T1000 (cell line): ENCODE measurements around the gene SLC35F3.
"Not testable (repeated sequence)": the region's sequence is repeated elsewhere in the genome, so short reads cannot be mapped to it uniquely, and the experiment has no call there.

Experiments used
- DNase-seq: peaks from one replicate; lab custom pipeline; 2025; ENCODE audit warnings: mixed read lengths; lab: John Stamatoyannopoulos, UW

Gene SLC35F3

DNA sequence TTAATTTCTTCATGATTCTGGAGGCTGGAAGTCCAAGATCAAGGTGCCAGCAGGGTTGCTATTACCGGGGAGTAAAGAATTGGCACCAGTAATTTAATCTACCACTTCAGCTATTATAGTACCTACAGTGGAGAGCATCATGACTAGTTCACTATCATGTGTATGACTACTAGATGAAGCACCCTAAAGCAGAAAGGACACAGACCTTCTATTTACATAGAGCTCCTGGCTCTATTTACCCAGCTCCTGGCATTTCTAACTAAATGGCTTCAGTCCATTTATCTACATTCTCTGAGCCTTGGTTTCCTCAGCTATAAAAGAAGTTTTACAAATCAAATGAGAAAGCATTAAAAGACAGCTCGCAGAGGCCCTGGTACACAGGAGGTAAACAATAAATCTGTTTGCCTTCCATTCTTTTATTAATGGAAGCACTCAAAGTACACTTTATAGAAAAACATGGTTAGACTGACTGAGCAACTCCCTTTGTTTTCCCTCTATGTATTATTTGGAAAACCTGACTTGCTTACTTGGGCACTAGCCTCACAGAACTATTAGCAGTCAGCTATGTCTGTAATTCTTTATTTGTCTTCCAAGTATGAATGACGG, 203.0 kb downstream of the SLC35F3 start:
- DNase-seq: no peak

DNA sequence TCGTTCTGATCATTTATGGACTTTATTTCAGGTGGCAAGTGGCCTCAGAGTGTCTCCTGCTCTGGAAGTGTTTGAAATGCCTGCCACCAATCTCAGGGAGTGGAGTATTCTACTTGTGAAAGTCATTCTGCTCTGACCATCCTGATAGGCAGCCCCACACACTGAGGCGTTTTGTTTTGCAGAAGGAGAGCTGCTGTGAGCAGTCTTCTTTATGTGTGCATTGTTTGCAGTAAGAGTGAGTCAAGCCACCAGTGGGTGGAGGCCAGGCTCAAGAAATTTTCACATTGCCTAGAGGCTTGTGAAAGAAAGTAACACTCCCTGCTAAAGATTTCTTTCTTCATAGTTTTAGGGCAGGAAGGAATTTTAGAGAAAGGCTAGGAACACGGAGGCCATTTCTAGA, 204.4 kb downstream of the SLC35F3 start:
- DNase-seq: no peak

DNA sequence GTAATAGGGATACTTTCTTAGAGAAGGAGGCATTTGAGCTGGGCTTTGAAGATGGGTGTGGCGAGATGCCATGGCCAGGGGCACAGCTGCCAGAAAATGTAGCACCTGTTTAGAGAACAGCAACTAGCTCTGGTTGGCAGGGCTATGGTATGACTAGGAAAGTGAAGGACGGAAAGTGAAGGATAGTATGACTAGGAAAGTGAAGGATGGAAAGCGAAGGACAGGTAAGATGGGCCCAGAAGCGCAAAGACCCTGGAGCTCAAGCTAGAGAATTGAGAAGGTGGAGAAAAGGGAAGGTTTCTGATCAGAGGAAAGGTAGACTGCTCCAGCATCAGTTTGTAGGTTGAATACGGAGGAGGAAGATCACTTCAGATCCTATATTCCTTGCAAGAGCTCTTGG, 205.4 kb downstream of the SLC35F3 start:
- DNase-seq: no peak

DNA sequence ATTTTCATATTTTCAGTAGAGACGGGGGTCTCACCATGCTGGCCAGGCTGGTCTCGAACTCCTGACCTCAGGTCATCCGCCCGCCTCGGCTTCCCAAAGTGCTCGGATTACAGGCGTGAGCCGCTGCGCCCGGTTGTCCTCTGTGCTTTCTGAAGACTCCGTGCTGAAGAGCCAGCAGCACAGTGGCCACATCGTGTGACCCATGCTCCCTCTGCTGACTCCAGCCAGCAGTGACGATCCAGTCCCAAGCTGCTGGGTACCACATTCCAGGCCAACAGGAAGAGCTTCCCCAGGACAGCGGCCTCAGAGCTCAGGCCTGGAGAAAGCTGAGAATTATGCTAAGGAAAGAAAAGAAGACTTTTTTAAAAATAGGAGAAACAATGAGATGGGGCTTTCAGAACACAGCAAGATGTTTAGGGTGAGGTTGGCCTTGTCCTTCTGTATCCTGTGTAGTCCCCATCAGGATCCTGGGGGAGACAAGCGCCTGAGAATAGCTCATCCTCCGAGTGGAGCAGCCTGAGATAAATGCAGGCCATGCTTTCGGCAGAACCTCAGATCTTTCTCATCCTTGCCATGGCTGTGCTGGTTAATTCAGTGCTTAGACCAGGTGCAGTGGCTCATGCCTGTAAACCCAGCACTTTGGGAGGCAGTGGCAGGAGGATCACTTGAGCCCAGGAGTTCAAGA, 207.1 kb downstream of the SLC35F3 start:
- DNase-seq: no peak

DNA sequence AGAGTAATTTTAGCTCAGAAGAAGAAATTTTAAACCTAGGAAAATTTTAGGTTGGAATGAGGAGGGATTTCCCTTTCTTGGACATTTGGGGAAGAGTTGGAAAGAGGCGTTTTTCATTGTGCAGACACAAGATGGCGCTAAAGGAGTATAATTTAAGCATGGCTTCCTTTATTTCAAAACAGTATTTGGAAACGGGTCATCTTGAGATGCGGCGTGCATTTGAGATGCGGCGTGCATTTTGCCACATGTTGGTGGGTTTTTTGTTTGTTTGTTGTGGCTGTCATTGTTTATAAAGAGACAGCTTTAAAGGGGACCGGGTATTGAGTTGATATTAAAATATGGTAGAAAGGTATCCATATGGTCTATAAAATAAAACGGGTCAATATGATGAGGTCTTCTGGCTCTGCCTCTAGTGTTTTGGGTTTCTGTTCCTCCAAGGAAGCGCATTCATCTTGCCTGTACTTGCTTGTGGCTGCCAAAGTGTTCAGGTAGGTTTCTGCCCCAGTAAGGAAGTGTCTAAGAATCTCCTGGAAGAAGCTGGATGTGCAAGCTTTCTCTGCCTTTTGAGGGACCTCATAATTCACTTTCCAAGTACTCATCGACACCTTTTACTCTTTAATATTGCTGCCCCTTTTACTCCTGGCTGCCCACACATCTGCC, 210.3 kb downstream of the SLC35F3 start:
- no peak for DNase-seq

DNA sequence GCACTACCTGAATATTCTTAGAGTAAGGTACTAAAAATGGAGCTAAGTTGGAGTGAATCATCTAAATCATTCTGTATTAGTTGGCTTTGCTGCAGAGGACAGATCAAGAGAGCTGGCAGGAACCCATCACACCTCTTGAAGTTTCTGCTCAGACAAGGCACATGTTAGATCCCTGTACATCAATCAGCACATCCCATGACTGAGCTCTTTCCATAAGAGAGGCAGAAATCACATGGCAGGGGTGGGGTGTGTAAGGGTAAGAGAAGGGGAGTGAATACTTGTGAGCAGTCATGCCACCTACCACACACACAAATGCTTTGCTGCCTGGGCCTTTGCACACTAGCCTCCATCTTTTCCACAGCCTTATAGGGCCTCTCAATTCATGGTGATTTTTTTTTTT, 214.4 kb downstream of the SLC35F3 start:
- DNase-seq: no peak

DNA sequence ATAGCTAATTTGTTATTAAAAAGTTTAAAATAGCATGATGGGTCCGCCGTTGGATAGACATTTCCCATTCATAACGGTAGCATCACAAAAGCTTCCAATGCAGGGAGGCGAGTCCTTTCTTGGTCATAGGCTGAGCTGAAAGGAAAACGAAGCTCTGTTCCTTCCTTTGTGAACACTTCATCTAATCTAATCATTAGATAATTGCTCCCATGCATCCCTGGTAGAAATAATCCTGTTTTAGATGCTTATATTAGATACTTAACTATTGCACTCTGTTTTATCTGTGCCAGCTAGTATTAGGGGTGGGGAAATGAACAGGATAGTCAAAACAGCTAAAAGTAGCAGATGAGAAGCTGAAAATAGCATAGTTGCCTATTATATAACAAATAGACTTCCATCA, 215.0 kb downstream of the SLC35F3 start:
- no peak for DNase-seq

DNA sequence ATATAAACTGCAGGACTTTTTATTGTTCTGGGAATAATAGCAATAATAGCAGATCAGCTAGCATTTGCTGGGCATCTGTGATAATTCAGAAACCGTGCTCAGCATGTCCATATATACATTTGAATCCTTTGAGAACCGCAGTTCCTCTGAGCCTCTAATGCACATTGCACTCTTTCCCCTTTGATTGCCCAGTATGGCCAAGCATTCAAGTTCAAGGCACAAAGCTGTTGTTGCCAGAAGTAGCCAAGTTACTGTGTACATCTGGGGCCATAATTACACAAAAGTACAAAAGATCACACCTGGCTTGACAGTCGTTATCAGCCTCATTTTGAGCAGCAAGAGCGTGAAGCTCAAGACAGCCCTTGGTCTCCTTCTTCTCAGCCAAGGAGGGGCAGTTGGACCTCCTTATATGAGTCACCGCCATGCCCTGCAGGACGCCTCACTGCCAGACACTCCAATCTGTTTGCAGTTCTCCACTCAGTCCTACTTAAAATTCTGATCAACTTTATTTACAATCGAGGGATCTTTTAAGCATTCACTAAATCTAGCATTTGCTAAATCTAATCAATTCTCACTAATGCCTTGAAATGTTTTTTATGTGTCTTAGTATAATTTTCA, 216.0 kb downstream of the SLC35F3 start:
- DNase-seq: no peak

DNA sequence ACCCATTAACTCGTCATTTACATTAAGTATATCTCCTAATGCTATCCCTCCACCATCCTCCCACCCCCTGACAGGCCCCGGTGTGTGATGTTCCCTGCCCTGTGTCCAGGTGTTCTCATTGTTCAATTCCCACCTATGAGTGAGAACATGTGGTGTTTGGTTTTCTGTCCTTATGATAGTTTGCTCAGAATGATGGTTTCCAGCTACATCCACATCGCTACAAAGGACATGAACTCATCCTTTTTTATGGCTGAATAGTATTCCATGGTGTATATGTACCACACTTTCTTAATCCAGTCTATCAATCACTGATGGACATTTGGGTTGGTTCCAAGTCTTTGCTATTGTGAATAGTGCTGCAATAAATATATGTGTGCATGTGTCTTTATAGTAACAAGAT, 217.2 kb downstream of the SLC35F3 start:
- DNase-seq: not testable (repeated sequence)

DNA sequence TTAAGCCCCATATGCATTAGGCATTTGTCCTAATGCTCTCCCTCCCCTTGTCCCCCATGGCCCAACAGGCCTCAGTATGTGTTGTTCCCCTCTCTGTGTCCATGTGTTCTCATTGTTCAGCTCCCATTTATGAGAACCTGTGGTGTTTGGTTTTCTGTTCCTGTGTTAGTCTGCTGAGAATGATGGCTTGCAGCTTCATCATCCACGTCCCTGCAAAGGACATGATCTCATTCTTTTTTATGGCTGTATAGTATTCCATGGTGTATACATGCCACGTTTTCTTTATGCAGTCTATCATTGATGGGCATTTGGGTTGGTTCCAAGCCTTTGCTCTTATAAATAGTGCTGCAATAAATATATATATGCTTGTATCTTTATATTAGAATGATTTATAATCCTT, 218.1 kb downstream of the SLC35F3 start:
- not testable (repeated sequence) for DNase-seq

DNA sequence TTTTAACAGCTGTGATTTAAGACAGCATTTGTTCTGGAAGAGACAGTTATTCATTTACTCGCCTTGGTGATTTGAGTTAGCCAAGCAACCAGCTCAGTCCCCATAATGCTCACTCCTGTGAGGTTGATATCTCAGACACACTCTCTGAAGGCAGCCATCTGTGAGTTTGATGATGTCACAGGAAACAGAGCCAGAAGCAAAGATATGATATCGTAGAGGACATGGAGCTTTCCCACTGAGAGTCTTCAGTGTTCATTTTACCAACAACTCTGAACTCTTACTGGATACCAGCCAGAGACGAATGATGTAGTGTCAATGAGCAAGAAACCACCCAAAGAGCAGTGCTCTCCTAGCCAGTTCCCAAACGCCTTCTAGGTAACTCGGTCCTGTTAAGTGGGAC, 219.4 kb downstream of the SLC35F3 start:
- DNase-seq: no peak

DNA sequence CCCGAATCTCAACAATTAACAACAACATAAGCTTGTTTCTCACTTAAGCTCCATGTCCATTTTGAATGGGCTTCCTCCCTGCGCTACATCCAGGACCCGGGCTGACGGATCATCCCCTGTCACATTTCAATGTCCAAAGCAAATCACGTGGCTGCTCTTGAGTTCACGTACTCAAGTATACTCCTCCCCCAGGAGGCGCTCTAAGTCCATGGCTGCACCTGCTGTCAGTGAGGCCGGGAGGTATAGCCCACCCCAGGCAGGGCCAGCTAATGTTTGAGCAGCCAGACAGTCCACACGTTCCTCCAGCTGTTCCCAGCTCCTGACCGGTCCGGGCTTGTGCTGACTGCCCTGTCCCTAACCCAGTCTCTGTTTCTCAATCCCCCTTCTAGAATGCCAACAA, 220.8 kb downstream of the SLC35F3 start:
- DNase-seq: no peak

DNA sequence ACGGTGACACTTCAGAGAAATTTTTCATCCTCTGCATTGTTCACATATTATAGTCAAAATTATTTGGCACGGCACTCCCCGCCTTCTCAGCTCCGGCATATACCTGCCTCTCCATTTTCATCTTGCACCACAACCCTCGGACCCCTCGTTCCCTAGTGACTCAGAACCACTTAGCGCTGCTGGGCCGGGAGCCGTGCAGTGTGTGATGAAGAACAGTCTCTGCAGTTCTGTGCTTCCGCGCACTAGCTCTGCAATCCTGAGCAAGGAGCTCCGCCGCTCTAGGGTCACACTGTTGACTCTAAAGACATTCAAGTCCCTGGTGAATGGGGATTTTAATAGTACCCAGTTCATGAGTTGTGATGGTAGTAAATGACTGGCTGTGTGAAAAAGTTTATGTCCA, 221.2 kb downstream of the SLC35F3 start:
- no peak for DNase-seq

DNA sequence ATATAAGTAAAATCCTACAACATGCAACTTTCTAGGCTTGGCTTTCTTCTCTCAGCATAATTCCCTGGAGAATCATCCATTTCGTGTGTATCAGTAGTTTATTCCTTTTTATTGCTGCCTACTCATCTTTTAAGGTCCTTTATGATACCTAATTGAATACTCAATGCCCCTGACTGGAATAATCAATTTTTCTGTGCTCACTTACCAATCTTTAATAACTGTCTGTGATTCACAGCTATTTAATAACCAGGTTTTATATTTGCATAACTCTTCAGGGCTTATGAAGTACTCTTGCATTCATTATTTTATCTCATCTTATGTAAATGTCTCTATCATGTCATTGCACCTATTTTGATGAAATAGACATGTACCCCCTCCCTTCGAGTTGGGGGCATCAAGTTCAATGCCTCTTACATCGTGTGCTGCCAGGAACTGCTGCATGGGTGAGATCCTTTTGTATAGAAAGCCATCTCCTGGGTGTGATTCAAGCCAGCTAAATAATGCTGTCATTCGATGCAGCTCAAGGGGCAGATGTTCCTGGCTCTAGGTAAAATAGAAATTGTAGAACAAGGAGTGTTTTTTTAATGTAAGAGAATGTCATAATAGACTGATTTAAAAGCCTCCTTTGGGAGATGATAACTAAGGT, 222.7 kb downstream of the SLC35F3 start:
- DNase-seq: no peak

DNA sequence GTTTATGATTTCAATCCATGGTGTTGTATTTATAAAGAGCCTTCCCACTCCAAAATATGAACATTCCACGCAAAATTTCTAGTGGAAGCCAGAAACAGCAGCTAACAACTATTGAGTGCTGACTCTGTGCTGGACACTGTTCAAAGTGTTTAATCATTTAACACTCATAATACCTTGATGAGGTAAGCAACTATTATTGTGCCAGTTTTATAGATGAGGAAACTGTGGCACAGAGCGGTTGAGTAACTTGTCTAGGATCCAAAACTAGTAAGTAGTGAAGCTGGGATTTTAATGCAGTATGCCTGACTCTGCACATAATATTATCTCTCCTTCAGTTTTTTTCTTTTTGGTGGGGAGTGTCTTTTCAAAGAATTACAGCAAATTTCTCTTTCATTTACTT, 228.3 kb downstream of the SLC35F3 start:
- DNase-seq: no peak

DNA sequence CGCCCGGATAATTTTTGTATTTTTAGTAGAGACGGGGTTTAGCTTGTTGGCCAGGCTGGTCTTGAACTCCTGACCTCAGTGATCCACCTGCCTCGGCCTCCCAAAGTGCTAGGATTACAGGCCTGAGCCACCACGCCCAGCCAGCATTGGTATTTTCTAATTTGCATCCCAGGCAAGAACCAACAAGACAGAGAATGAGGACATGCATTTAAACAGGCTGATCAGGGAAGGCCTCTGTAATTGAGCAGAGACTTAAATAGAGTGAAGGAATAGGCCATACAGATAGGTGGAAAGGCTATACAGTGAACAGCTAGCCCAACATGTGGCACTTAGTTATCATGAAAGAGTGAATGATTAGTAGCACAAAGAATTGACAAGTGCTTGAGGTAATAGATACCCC, 230.4 kb downstream of the SLC35F3 start:
- no peak for DNase-seq

DNA sequence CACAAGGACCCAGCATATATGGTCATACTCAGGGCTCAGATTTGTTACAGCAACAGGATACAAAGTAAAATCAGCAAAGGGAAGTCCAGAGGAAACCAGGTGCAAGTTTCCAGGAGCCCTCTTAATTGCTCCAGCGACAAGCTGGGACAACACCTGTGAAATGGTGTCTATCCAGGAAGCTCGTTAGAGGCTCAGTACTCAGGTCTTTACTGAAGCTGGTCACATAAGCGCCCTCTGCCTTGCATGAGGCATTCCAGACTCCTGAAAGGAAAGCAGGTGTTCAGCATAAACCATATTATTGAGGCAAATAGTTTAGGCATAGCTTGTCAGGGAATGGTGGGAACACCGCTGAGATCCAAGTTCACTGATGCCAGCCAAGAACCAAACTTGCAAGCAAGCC, 231.0 kb downstream of the SLC35F3 start:
- DNase-seq: no peak

DNA sequence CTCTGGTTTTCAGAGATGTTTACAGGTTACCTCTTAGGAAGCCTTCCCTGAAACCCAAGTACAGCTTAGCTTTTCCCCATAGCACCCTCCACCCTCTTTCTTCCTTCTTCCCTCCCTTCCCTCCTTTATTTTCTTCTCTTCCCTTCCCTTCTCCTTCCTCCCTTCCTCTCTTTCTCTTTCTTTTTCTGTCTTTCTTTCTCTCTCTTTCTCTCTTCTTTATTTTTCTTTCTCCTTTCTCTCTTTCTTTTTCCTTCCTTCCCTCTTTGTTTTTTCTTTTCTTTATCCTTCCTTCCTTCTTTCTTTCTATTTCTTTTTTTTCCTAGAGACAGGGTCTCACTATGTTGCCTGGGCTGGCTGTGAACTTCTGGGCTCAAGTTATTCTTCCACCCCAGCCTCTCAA, 231.6 kb downstream of the SLC35F3 start:
- no peak for DNase-seq

DNA sequence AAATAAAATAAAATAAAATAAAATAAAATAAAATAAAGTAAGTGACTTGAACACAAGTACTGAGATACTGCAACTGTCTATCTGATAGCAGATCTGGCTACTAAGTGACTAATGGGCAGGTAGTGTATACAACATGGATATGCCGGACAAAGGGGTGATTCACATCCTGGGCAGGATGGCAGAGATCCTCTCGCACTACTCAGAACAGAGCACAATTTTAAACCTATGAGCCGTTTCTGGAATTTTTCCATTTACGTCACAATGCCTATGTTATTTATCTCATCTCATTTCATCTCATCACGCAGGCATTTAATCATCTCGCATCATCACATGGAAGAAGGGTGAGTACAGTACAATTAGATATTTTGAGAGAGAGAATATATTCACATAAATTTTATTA, 235.5 kb downstream of the SLC35F3 start:
- no peak for DNase-seq

DNA sequence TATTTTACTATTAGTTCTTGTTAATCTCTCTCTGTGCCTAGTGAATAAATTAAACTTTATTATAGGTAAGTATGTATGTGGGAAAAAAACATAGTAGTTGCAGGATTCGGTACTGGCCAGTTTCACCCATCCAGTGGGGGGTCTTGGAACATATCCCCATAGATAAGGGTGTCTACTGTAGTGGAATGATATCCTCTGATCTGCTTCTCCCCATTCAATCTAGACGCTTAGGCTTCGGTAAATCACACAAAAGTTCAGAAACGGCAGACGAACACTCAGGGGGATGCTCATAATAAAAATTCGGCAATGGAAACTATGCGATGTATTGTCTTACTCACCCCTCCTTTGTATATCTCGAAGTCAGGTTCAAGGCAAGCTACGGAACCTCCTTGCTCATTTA, 235.9 kb downstream of the SLC35F3 start:
- no peak for DNase-seq

DNA sequence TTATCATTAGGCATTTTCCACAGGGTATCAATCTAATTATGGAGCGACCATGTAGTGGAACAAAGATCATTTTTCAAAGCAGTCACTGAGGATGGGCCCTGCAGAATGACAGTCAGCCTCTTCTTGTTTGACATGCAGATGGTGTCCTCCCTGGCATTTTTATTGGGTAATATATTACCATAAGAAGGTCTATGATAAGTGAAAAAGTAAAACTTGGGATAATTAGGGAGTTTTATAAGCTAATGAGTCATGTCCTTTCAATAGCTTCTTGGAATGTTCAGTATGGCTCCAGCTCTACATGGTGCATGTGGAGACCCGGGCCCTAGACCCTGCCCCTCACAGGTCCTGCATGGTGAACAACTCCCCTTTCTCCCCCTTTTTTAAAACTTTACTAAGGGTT, 236.5 kb downstream of the SLC35F3 start:
- DNase-seq: no peak

DNA sequence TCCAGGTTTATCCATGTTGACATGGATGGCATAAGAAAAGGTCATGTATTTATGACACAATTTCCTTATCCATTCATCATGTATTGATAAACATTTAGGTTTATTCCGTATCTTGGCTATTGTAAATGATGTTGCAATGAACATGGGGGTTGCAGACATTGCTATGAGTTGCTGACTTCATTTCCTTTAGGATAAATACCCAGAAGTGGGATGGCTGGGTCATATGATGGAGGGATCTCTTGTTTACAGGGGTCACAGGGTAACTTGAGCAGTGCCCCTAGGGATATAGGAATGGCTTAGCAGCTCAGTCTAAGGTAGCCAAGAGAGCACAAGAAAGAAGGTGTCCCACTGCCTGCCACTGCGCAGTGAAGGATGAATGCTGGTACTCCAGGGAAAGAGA, 239.2 kb downstream of the SLC35F3 start:
- no peak for DNase-seq

DNA sequence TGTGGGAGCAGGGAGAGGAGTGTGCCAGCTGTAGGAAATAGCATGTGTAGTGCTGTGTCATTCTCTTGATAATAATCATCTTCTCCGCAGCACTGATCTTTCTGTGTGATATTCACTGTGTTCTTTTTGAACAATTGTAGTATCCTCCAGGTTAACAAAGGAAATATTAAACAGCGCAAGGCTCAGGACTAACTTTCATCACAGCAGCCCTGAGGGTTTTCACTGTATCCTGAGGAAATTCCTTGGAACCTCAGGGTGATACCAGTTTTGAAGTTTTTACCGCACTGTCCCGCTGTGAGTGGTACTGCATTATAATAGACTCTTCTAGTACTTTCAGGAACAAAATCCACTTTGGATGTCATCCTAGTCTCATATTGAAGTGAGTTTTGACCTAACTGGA, 240.4 kb downstream of the SLC35F3 start:
- no peak for DNase-seq
